Activated CD4-positive, alpha-beta T cell treated with anti-CD3 and anti-CD28 coated beads, Interleukin-2, Interleukin-6, amounts not matched to agents 100 ng/mL and 50 ng/mL, durations not matched to agents 16 hours and 8 hours (primary cell): ENCODE data around the gene GSTT2B.
"Not testable (repeated sequence)": the region's sequence is repeated elsewhere in the genome, so short reads cannot be mapped to it uniquely, and the experiment has no call there.

Experiments
- DNase-seq: peaks from one replicate; pipeline ENCODE4 v3.0.0-alpha.2; 2020

The GSTT2B gene

DNA sequence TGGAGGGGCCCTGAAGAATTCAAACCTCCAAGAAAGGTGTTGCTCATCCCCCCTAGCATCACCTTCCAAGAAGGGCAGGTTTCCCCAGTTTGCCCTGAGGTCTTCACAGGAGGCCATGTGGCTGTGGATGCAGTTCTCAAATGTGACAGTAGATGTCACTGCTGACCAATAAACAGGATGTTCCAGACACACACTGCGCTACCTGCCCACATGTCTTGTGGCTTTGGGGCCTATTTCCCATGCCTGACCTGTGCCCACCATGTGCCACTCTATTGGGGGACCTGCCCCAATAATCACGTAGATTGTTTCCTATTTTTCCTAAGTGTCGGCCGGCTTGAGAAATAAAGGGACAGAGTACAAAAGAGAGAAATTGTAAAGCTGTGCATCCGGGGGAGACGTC, 23.4 kb upstream of the GSTT2B start:
- peak; percentile 65 for DNase-seq

DNA sequence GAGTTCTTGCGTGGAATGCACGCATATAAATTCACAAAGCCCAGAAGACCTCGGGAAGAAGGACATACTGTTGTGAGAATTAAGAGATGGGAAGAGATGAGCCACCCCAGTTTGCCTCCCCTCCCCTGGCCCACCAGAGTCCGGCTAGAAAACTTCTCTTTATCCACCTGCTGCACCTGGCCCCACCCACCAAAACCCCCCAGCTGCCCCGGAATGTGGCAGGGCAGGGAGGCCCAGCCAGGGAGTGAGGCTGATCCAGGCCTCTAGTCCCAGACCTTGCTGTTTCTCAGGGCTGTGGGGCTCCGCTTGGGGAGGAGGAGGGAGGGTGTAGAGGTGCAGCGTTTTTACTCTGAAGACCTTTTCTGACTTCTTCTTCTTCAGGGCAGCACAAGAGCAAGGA, 19.6 kb upstream of the GSTT2B start:
- DNase-seq, result not testable (repeated sequence)

DNA sequence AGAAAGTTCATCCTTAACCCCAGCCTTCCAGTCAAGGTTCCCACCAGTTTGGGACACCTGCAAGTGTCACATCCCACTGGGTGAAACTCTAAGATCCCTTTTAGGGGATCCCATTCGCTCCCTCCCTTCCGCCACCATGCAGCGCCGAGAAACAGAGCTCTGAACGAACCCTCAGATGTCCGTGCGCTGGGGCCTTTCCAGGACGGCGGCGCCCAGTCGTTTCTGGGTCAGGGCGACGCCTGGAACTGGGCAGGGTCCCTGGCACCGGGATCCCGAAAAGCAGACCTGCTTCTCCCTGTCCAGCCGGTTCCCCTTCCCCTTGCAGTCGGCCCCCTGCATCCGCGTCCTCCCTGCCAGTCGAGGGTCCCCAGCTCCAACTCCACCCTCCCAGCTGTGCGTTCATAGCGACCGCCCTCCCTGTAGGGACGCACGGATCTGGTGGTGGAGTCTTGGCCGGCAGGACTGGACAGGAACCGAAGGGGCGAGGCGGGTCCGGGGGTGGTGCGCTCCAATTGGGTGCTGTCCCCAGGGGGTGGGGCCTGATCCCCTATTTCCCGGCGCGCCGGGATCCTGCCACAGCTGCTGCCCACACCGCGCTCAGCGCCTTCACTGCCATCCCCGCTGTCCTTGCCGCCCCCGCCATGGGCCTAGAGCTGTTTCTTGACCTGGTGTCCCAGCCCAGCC, 18.7 kb upstream of the GSTT2B start, which contains the start of gene GSTT2:
Gene GSTT2 (plus strand): TSS at position 578 of the 684 bp plus-strand sequence.
- not testable (repeated sequence) for DNase-seq

DNA sequence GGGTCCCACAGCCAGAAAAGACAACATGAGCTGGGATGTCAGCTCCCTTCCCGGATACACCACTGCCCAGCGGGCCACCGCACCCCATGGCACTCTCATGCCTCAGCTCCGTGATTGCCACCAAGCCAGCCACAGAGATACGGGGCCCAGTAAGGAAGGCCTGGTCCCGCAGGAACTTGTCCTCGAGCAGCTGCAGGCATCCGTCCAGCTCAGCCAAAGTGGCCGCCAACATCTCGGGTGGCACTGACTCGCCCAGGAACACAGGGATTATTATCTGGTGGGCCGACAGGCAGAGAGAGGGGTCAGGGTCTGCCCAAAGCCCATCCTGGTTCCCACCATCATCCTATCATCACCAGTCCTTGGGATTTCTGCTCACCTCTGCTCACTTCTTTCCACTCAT, 16.3 kb upstream of the GSTT2B start:
- DNase-seq, result not testable (repeated sequence)

DNA sequence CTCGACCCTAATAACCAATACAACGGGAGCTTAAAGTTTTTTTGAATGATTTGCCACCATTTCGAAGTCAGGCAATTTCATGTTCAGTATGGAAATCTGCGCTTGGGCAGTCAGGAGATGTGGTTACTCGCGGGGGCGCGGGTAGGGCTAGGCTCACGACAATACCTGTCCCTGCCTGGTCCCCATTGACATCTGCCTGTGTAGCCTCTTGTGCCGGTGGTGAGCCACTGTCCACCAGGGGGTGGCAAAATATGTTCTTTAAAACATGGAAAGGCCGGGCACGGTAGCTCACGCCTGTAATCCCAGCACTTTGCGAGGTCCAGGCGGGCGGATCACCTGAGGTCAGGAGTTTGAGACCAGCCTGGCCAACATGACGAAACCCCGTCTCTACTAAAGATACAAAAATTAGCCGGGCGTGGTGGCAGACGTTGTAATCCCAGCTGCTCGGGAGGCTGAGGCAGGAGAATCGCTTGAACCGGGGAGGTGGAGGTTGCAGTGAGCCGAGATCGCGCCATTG, 13.9 kb upstream of the GSTT2B start:
- DNase-seq, result not testable (repeated sequence)

DNA sequence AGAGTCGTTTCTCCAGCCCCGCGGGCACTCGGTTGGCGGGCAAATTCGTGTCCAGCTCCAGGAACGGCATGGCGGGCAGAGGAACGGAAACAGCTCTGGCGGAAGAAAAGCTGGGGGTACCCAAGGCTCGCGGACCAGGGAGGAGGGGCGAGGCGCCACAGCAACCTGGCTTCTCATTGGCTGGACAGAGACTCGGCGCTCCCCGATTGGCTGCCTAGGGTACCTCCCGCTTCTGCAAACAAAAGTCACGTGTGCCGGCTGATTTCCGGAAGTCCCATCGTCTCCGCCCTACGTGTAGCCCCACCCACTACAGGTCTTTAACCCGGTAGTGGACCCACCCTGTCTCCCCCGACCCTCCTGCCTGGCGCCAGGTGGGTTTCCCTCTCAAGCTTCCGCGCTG, 13.3 kb upstream of the GSTT2B start, which contains the start of gene DDT:
Gene DDT (minus strand): TSS at position 97 of the 400 bp plus-strand sequence. CDS start 27 bp downstream, at position 70.
- not testable (repeated sequence) for DNase-seq

DNA sequence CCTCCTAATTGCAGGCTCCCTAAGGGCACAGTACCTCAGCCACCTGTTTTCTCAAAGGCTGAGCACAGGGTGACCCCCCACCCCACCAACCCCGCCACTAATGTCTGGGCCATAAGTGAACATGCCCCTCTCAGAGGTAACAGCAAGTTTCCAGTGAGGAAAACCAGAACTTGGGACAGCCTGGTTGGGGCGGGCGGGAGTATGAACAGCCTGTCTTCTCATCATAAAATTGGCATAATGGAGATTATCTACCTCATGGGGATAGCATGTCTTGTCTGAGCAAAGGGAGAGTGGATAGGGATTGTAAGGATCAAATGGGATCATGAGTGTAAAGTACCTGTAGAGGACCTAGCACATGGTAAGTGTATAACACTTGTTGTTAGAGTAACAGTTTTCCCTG, 10.9 kb upstream of the GSTT2B start:
- DNase-seq, result not testable (repeated sequence)

DNA sequence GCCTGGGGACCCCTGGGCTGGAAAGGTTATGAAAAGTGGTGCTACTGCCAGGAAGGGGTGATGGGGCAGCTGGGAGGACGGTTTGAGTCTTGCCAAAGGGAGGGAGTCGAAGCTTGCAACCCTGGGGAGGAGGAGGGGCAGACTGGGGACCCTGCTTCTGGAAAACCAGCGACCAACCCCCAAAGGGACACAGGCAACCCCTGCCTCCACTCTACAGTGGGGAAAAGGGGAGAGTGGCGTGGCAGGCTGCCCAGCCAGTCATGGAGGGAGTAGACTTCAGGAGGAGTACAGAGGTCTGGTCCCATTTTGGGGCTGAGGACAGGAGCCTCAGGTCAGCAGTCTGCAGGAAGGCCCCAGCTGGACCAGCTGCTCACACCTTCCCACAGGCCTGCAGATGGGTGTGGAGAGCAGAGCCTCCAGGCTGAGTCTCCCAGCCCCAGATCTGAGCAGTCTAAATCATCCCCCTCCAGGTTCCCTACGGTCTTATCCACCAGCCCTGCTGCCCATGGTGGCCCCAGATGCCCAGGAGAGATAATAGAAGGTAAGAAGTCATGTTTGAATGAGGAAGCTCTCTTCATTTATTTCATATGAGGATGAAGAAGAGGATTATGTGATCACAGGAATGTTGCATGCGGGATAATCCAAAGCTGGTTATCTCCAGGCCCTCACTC, 10.0 kb upstream of the GSTT2B start:
- no peak for DNase-seq

DNA sequence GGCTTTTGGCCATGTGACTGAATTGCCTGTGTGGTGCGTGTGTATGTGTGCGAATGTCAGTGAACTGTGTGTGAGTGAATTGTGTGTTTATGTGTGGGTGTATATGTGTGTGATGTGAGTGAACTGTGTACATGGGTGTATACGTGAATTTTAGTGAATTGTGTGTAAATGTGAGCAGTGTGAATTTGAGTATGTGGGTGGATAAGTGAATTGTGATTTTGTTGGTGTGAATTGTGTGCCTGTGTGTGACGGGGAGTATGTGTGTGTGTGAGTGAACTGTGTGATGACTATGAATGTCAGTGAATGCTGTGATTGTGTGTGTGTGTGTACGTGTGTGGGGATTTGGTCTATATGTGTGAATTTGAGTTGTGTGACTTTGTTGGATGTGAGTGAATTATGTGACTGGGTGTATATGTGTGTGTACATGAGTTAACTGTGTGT, 9.2 kb upstream of the GSTT2B start:
- no peak for DNase-seq

DNA sequence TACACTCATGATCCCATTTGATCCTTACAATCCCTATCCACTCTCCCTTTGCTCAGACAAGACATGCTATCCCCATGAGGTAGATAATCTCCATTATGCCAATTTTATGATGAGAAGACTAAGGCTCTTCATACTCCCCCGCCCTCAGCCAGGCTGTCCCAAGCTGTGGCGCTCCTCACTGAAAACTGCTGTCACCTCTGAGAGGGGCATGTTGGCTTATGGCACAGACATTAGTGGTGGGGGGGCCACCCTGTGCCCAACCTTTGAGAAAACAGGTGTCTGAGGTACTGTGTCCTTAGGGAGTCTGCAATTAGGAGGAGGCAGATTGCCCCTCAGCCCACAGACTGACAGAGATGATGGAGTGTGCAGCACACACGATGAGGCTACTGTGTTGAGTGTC, 8.1 kb upstream of the GSTT2B start:
- no peak for DNase-seq

DNA sequence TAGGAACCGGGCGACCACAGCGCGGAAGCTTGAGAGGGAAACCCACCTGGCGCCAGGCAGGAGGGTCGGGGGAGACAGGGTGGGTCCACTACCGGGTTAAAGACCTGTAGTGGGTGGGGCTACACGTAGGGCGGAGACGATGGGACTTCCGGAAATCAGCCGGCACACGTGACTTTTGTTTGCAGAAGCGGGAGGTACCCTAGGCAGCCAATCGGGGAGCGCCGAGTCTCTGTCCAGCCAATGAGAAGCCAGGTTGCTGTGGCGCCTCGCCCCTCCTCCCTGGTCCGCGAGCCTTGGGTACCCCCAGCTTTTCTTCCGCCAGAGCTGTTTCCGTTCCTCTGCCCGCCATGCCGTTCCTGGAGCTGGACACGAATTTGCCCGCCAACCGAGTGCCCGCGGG, 5.6 kb upstream of the GSTT2B start, which contains the start of gene DDTL:
Gene DDTL (plus strand): TSS at position 321 of the 400 bp plus-strand sequence. CDS start 27 bp downstream, at position 348.
- not testable (repeated sequence) for DNase-seq

DNA sequence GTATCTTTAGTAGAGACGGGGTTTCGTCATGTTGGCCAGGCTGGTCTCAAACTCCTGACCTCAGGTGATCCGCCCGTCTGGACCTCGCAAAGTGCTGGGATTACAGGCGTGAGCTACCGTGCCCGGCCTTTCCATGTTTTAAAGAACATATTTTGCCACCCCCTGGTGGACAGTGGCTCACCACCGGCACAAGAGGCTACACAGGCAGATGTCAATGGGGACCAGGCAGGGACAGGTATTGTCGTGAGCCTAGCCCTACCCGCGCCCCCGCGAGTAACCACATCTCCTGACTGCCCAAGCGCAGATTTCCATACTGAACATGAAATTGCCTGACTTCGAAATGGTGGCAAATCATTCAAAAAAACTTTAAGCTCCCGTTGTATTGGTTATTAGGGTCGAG, 5.1 kb upstream of the GSTT2B start:
- DNase-seq, result not testable (repeated sequence)

DNA sequence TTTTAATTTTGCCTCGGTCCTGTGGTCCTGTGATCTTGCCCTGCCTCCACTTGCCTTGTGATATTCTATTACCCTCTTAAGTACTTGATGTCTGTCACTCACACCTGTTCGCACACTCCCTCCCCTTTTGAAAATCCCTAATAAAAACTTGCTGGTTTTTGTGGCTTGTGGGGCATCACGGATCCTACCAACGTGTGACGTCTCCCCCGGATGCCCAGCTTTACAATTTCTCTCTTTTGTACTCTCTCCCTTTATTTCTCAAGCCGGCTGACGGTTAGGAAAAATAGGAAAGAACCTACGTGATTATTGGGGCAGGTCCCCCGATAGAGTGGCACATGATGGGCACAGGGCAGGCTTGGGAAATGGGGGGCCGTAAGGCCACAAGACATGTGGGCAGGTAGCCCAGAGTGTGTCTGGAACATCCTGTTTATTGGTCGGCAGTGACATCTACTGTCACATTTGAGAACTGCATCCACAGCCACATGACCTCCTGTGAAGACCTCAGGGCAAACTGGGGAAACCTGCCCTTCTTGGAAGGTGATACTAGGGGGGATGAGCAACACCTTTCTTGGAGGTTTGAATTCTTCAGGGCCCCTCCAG, 4.6 kb downstream of the GSTT2B start:
- peak; percentile 85 for DNase-seq

DNA sequence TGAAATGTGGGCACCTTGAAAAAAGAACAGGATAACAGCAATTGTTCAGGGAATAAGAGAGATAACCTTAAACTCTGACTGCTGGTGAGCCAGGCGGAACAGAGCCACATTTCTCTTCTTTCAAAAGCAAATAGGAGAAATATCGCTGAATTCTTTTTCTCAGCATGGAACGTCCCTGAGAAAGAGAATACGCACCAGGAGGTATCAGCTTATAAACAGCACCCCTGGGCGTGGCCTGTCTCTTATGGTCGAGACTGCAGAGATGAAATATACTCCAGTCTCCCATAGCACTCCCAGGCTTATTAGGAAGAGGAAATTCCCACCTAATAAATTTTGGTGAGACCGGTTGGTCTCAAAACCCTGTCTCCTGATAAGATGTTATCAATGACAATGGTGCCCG, 5.1 kb downstream of the GSTT2B start:
- not testable (repeated sequence) for DNase-seq

DNA sequence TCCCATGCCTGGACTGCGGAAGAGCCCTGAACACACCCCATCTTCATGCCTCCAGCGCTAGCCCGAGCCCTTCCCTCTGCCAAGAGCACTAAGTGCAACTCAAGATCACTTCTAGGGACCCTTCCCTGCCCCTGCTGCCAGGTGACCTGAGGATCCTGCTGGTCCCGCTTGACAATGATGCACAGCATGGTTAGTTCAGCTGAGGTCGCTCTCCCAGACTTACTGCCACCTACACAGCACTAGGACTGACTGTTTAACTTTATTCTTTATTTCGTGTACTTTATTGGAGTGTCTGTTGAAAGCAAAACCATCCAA, 6.0 kb downstream of the GSTT2B start:
- not testable (repeated sequence) for DNase-seq

DNA sequence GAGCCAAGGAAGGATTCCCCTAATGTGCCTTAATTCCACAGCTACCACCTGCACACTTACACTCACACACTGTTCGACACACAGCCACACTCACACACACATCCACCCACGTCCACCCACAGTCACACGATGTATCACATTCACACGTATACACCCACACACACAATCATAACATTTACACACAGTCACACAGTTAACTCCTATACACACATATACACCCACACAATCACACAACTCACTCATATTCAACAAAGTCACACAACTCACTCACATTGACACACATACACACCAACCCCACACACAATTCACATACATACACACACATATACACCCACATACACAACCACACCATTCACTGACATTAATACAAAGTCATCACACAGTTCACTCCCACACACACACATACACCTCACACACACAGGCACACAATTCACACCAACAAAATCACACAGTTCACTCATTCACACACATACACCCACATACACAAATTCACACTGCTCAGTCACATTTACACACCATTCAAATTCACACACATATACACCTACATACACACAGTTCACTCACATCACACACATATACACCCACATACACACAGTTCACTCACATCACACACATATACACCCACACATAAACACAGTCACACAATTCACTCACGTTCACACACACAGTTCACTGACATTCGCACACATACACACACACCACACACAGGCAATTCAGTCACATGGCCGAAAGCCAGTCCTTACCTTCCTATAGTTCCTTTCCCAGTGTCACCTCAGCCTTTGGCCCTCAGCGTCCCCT, 6.6 kb downstream of the GSTT2B start:
- not testable (repeated sequence) for DNase-seq

DNA sequence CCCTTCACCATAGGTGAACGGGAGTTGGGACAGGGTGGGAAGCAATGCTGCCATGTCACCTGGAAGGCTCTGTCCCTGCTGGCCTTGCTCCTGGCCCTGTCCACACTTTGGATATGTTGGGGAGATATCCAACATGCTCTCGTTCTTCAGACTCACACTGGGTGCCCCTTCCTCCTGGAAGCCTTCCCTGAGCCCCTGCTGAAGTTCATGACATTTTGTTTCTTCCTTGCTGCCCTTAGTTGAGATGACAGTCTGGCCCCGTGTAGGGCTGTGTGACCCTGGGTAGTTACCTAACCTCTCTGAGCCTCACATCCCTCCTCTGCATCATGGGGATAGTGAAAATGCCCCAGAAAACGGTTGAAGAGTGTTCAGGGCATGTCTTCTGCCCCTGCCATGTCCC, 7.5 kb downstream of the GSTT2B start:
- DNase-seq, result not testable (repeated sequence)

DNA sequence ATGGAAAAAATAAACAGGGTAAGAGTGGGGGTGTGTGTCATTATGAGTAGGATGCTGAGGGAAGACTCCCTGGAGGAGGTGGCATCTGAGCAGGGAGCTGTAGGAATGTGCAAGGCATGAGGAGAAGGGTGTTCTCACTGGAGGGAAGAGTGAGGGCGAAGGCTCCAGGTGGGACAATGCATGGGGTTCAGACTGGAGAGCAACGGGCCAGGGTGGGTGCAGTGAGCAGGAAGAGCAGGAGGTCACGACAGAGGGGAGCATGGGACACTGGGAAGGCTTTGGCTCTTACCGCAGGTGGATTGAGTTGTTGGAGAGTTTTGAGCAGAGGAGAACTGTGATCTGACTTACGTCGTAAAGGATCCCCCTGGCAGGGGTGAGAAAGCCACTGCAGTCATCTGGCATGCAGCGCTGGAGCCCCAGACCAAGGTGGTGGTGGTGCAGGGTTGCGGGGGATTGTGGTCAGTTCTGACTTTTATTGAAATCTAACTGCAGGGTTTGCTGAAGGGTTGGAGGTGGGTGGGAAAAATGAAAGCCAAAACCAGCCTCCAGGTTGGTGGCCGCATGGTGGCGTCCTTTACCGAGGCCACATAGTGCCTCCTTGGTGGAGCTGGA, 8.1 kb downstream of the GSTT2B start:
- not testable (repeated sequence) for DNase-seq

DNA sequence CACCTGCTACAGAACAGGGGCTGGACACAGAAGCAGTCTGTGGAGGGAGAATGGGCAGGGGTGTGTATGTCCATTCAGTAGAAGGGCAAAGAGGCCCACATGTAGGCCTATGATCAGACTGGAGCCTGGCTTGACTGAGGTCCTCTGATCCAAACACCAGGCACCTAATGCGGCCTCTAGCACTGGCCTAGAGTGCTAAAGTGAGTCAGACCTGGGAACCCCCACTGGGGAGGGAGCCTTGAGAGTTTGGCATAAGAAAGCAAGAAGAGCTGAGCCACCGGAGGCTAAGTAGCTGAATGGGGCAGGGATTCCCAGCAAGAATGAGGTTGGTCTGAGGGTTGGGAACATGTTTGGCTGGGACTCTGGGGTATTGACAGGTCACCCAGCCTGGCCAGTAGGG, 9.6 kb downstream of the GSTT2B start:
- not testable (repeated sequence) for DNase-seq

DNA sequence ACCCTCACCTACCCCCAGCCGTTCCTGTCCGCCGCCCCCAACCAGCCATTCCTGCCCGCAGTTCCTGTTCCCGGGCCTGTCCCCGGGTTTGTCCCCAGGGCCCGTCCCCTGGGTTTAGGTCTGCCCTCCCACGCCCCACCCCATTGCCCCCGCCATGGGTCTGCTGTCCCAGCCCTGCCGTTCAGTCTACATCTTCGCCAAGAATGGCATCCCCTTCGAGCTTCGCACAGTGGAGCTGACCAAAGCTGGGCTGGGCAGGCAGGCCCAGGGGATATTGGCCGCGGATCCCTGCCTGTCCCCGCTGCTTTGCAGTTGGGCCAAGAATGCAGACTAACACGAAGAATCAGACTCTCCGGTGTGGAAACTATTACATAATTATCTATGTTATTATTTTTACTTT, 11.2 kb downstream of the GSTT2B start:
- DNase-seq, result not testable (repeated sequence)

DNA sequence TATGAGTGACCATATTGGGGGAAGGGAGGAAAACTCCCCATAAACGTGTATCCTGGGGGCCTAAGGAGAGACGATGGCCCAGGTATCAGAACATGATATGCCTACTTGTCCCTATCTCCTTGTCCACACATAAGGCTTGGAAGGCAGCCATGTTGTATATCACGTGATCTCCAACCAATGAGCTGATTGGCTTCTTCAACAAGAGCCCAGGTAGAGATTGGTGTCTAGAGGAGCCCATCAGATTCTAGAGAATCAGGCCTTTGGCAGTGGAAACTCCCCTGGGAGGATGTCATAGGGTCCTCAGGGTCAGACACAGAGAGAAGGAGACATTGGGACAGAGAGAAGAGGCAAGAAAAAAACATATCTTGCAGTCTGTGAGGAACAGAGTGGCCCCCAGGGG, 13.6 kb downstream of the GSTT2B start:
- DNase-seq, result not testable (repeated sequence)

DNA sequence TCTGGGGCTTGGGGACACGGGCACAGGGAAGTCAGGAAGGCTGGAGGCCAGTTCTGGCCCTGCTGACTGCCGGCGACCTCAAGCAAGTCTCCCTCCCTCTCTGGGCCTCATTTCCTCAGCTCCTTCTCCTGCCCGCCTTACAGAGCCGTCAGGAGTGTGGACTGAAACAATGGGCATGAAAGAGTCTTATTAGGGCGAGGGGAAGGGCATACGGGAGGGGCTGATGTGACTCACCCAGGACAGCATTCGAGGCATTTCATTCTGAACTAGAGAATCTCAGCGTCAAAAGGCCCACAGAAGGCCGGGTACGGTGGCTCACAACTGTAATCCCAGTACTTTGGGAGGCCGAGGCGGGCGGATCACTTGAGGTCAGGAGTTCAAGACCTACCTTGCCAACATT, 20.8 kb downstream of the GSTT2B start:
- not testable (repeated sequence) for DNase-seq
